Erythroblast (primary cell): Measurements from ENCODE around the gene SOX21.

Experiments
- GATA1 ChIP-seq: IDR thresholded peaks from 2 replicates; pipeline ENCODE4 v1.6.1; 2011; ENCODE audit warnings: low read depth, mild to moderate bottlenecking, control low read depth, low read length, moderate library complexity
- POLR2A ChIP-seq: IDR thresholded peaks from 2 replicates; pipeline ENCODE4 v1.6.1; 2011; ENCODE audit warnings: mild to moderate bottlenecking, low read length

GRCh38 chr13:94717916-94718315, 5.6 kb upstream of the SOX21 start:
- TF ChIP-seq POLR2A (no peak), GATA1 (no peak)
